Activated CD4-positive, alpha-beta memory T cell treated with anti-CD3 and anti-CD28 coated beads for 36 hours (primary cell): ENCODE data around the gene NDE1. TPM values are rescaled to one million over a fixed set of nuclear protein-coding genes. Genes with fewer than 3 reads are reported as not detected.

Source experiments
- total RNA-seq, 2 experiments: library from RNA; stranded (reverse); gene quantifications; one replicate each; pipeline ENCODE4 v1.2.3, GENCODE V29; 2021

NDE1 gene
- total RNA-seq, 2 experiments from 2014 or later: 117 to 119 TPM

Other genes starting within 250 kb of the NDE1 start
- 1 to 10 TPM; 7.1 to 7.7 TPM for gene BMERB1, start 215.7 kb upstream of the NDE1 start, total RNA-seq
- 10 to 100 TPM; 61.9 to 62.6 TPM for gene MARF1, start 7.1 kb upstream of the NDE1 start, total RNA-seq
- gene MYH11, start 206.8 kb downstream of the NDE1 start, total RNA-seq: under 1 TPM in 1 of 2 experiments, not detected in 1; 0.07 TPM
- 10 to 100 TPM; 40.0 to 43.8 TPM for gene CEP20, start 238.4 kb downstream of the NDE1 start, total RNA-seq